GM19455 (cell line): ENCODE measurements around the gene MINK1.
"Not testable (repeated sequence)": the region's sequence is repeated elsewhere in the genome, so short reads cannot be mapped to it uniquely, and the experiment has no call there.

ENCODE experiments used
- ATAC-seq: cut with Tn5 transposase; IDR thresholded peaks from one replicate; pipeline ENCODE4 v1.9.1; 2021; ENCODE audit not compliant: unreplicated experiment

MINK1 gene

GRCh38 chr17:4867535-4867934 lies 34.4 kb downstream of the MINK1 start:
- not testable (repeated sequence) for ATAC-seq

GRCh38 chr17:4869058-4869998 lies 36.2 kb downstream of the MINK1 start:
- not testable (repeated sequence) for ATAC-seq

GRCh38 chr17:4870855-4871254 lies 37.7 kb downstream of the MINK1 start:
- no peak for ATAC-seq

- no peak for ATAC-seq
Measured at GRCh38 chr17:4872786-4873185, 39.6 kb downstream of the MINK1 start.

GRCh38 chr17:4877089-4877488 lies 43.9 kb downstream of the MINK1 start:
- ATAC-seq: no peak

GRCh38 chr17:4879601-4880000 lies 46.5 kb downstream of the MINK1 start:
- ATAC-seq: no peak

- no peak for ATAC-seq
Measured at GRCh38 chr17:4880857-4881256, 47.7 kb downstream of the MINK1 start.

GRCh38 chr17:4881761-4882555 lies 48.8 kb downstream of the MINK1 start:
- no peak for ATAC-seq

GRCh38 chr17:4884489-4884888 lies 51.3 kb downstream of the MINK1 start:
- ATAC-seq: no peak

- ATAC-seq: no peak
Measured at GRCh38 chr17:4886830-4887229, 53.7 kb downstream of the MINK1 start.

- ATAC-seq: no peak
Measured at GRCh38 chr17:4887581-4887980, 54.4 kb downstream of the MINK1 start.

GRCh38 chr17:4891411-4892410 lies 58.6 kb downstream of the MINK1 start:
- ATAC-seq: no peak

GRCh38 chr17:4892499-4893221 lies 59.5 kb downstream of the MINK1 start:
- ATAC-seq: no peak

GRCh38 chr17:4893272-4893671 lies 60.1 kb downstream of the MINK1 start:
- no peak for ATAC-seq

GRCh38 chr17:4893721-4894560 lies 60.8 kb downstream of the MINK1 start:
- ATAC-seq: no peak

GRCh38 chr17:4895121-4895520 lies 62.0 kb downstream of the MINK1 start:
- no peak for ATAC-seq

GRCh38 chr17:4895657-4896331 lies 62.7 kb downstream of the MINK1 start:
- no peak for ATAC-seq

GRCh38 chr17:4896332-4897197 lies 63.4 kb downstream of the MINK1 start:
- ATAC-seq: no peak
